UCSD-AML1 (cell line): ENCODE data around the gene PSMB8.
"Not testable (repeated sequence)": the region's sequence is repeated elsewhere in the genome, so short reads cannot be mapped to it uniquely, and the experiment has no call there.

Source experiments
- DNase-seq: peaks from one replicate; lab custom pipeline; 2025; ENCODE audit not compliant: unreplicated experiment; lab: John Stamatoyannopoulos, UW

The PSMB8 gene

GRCh38 chr6:32838114-32838958 lies 5.5 kb downstream of the PSMB8 start, which contains the start of gene TAP2:
Gene TAP2 (minus strand): TSS chr6:32838739. CDS start chr6:32838233, 506 bp downstream.
- DNase-seq, result peak; percentile 94

- DNase-seq, result no peak
These were observed 6.2 kb downstream of the PSMB8 start for GRCh38 chr6:32837651-32838113.

- DNase-seq, result no peak
These were observed 7.0 kb downstream of the PSMB8 start for GRCh38 chr6:32836873-32837272.

GRCh38 chr6:32835167-32835893 lies 8.5 kb downstream of the PSMB8 start:
- DNase-seq, result no peak

GRCh38 chr6:32833664-32834063 lies 10.2 kb downstream of the PSMB8 start:
- DNase-seq, result no peak

- DNase-seq, result no peak
These were observed 11.3 kb downstream of the PSMB8 start for GRCh38 chr6:32832535-32832934.

GRCh38 chr6:32830936-32831335 lies 12.9 kb downstream of the PSMB8 start:
- DNase-seq, result no peak

GRCh38 chr6:32830017-32830416 lies 13.8 kb downstream of the PSMB8 start:
- no peak for DNase-seq

- no peak for DNase-seq
These were observed 14.4 kb downstream of the PSMB8 start for GRCh38 chr6:32829495-32829894.

- no peak for DNase-seq
These were observed 16.8 kb downstream of the PSMB8 start for GRCh38 chr6:32827025-32827424.

GRCh38 chr6:32825966-32826365 lies 17.9 kb downstream of the PSMB8 start:
- no peak for DNase-seq

- no peak for DNase-seq
These were observed 24.1 kb downstream of the PSMB8 start for GRCh38 chr6:32819729-32820128.

GRCh38 chr6:32818867-32819266 lies 25.0 kb downstream of the PSMB8 start:
- no peak for DNase-seq

- no peak for DNase-seq
These were observed 27.1 kb downstream of the PSMB8 start, which contains the start of gene HLA-DOB for GRCh38 chr6:32816746-32817204. Gene HLA-DOB (minus strand): TSS chr6:32817002. CDS start chr6:32816951, 51 bp downstream.

GRCh38 chr6:32815996-32816395 lies 27.9 kb downstream of the PSMB8 start:
- no peak for DNase-seq

- no peak for DNase-seq
These were observed 28.7 kb downstream of the PSMB8 start for GRCh38 chr6:32815115-32815514.

- no peak for DNase-seq
These were observed 29.7 kb downstream of the PSMB8 start for GRCh38 chr6:32814145-32814544.

GRCh38 chr6:32809171-32809570 lies 34.7 kb downstream of the PSMB8 start:
- DNase-seq, result no peak

GRCh38 chr6:32807020-32807580 lies 36.7 kb downstream of the PSMB8 start:
- no peak for DNase-seq

GRCh38 chr6:32805404-32805803 lies 38.4 kb downstream of the PSMB8 start:
- DNase-seq, result not testable (repeated sequence)

- DNase-seq, result no peak
These were observed 40.4 kb downstream of the PSMB8 start for GRCh38 chr6:32803416-32803815.
